Measurements from ENCODE around the gene TTC8.

- TF ChIP-seq, protein P1, sequence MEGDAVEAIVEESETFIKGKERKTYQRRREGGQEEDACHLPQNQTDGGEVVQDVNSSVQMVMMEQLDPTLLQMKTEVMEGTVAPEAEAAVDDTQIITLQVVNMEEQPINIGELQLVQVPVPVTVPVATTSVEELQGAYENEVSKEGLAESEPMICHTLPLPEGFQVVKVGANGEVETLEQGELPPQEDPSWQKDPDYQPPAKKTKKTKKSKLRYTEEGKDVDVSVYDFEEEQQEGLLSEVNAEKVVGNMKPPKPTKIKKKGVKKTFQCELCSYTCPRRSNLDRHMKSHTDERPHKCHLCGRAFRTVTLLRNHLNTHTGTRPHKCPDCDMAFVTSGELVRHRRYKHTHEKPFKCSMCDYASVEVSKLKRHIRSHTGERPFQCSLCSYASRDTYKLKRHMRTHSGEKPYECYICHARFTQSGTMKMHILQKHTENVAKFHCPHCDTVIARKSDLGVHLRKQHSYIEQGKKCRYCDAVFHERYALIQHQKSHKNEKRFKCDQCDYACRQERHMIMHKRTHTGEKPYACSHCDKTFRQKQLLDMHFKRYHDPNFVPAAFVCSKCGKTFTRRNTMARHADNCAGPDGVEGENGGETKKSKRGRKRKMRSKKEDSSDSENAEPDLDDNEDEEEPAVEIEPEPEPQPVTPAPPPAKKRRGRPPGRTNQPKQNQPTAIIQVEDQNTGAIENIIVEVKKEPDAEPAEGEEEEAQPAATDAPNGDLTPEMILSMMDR (IDR thresholded peaks at IDR 0.05): no peak
- TF ChIP-seq POLR2A (IDR thresholded peaks at IDR 0.05; ENCODE audit: low read depth) (no peak), POLR2AphosphoS5 (IDR thresholded peaks at IDR 0.05) (no peak), EP300 (IDR thresholded peaks at IDR 0.05) (no peak)
These were observed 33.2 kb upstream of the TTC8 start for GRCh38 chr14:88791252-88791621.
